Large intestine (tissue), 12 donors: ENCODE data around the gene ENTPD1. TPM values are rescaled to one million over a fixed set of nuclear protein-coding genes. Genes with fewer than 3 reads are reported as not detected.
"Not testable (repeated sequence)": the region's sequence is repeated elsewhere in the genome, so short reads cannot be mapped to it uniquely, and the experiment has no call there.

Source experiments
- DNase-seq, 2 donors: peaks; one replicate each; pipeline versions ENCODE4 v3.0.0 to v3.0.0-alpha.2; 2013
- H3K27ac ChIP-seq: one replicate; pipeline ENCODE4 v1.5.1; 2013; ENCODE audit warnings: low read length
- H3K27me3 ChIP-seq: 2 replicates; pipeline ENCODE4 v1.6.1; 2013; ENCODE audit warnings: low read length; ENCODE audit not compliant: control insufficient read depth, insufficient read depth
- H3K36me3 ChIP-seq: 2 replicates; pipeline ENCODE4 v1.6.1; 2013; ENCODE audit warnings: low read length; ENCODE audit not compliant: control insufficient read depth, insufficient read depth
- H3K4me1 ChIP-seq: one replicate; pipeline ENCODE4 v1.6.1; 2013; ENCODE audit warnings: low read length; ENCODE audit not compliant: control insufficient read depth, insufficient read depth
- H3K4me3 ChIP-seq: one replicate; pipeline ENCODE4 v1.5.1; 2013; ENCODE audit warnings: low read length
- H3K9me3 ChIP-seq: one replicate; pipeline ENCODE4 v1.6.1; 2013; ENCODE audit warnings: mild to moderate bottlenecking, low read depth, low read length, moderate library complexity; ENCODE audit not compliant: control insufficient read depth
- WGBS: methylation state at CpG from one replicate; pipeline ENCODE4 v1.1.5; 2013; ENCODE audit warnings: low lambda C conversion rate; ENCODE audit not compliant: insufficient coverage; 5-methylcytosine and 5-hydroxymethylcytosine counted together
- long read RNA-seq, 11 donors: transcript quantifications; one replicate each; lab custom pipeline, GENCODE V29; 2026
- polyA plus RNA-seq: library from polyadenylated mRNA; unstranded; fragments of 120-200 nt; gene quantifications from one replicate; pipeline ENCODE4 v1.2.1, GENCODE V29; 2013

ENTPD1 gene, protein sequence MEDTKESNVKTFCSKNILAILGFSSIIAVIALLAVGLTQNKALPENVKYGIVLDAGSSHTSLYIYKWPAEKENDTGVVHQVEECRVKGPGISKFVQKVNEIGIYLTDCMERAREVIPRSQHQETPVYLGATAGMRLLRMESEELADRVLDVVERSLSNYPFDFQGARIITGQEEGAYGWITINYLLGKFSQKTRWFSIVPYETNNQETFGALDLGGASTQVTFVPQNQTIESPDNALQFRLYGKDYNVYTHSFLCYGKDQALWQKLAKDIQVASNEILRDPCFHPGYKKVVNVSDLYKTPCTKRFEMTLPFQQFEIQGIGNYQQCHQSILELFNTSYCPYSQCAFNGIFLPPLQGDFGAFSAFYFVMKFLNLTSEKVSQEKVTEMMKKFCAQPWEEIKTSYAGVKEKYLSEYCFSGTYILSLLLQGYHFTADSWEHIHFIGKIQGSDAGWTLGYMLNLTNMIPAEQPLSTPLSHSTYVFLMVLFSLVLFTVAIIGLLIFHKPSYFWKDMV
- polyA plus RNA-seq: 21.3 TPM
- long read RNA-seq, donor 1, partial matches to known transcripts: 0 of 1 reads
- long read RNA-seq, donor 1, other reads (novel, unspliced or antisense): 0 of 1 reads
- long read RNA-seq, donor 2, partial matches to known transcripts: 10 of 15 reads
- long read RNA-seq, donor 2, other reads (novel, unspliced or antisense): 0 of 15 reads
- long read RNA-seq, donor 3: 0 reads
- long read RNA-seq, donor 4: 0 reads
- long read RNA-seq, donor 5, partial matches to known transcripts: 0 of 5 reads
- long read RNA-seq, donor 5, other reads (novel, unspliced or antisense): 0 of 5 reads
- long read RNA-seq, donor 6, full-length matches to known transcripts: 1 of 7 reads
- long read RNA-seq, donor 6, partial matches to known transcripts: 6 of 7 reads
- long read RNA-seq, donor 6, other reads (novel, unspliced or antisense): 0 of 7 reads
- long read RNA-seq, donor 7, partial matches to known transcripts: 10 of 11 reads
- long read RNA-seq, donor 7, other reads (novel, unspliced or antisense): 0 of 11 reads
- long read RNA-seq, donor 8, partial matches to known transcripts: 13 of 17 reads
- long read RNA-seq, donor 8, other reads (novel, unspliced or antisense): 0 of 17 reads
- long read RNA-seq, donor 9, partial matches to known transcripts: 0 of 3 reads
- long read RNA-seq, donor 9, other reads (novel, unspliced or antisense): 0 of 3 reads
- long read RNA-seq, donor 10, partial matches to known transcripts: 13 of 17 reads
- long read RNA-seq, donor 10, other reads (novel, unspliced or antisense): 0 of 17 reads
- long read RNA-seq, donor 11, partial matches to known transcripts: 0 of 5 reads
- long read RNA-seq, donor 11, other reads (novel, unspliced or antisense): 0 of 5 reads

GRCh38 chr10:95756041-95756761 lies at the start of gene ENTPD1:
Gene ENTPD1, plus strand, starts transcription at chr10:95756163. Its CDS starts 77 bp downstream, at chr10:95756240.
- H3K27ac ChIP-seq: peak within 1 kb of the TSS; percentile 49
- no peaks in the 10 kb centered on the region for H3K9me3 ChIP-seq
- H3K36me3 ChIP-seq: no peaks in the 10 kb centered on the region
- H3K4me1 ChIP-seq: no peaks in the 10 kb centered on the region
- 5% methylated on average over 4 of the region's 11 CpGs for WGBS
- DNase-seq: peak in 1 of 2 donors; percentile 24
- no peaks in the 10 kb centered on the region for H3K27me3 ChIP-seq
- H3K4me3 ChIP-seq: peak within 1 kb of the TSS; percentile 37

DNA sequence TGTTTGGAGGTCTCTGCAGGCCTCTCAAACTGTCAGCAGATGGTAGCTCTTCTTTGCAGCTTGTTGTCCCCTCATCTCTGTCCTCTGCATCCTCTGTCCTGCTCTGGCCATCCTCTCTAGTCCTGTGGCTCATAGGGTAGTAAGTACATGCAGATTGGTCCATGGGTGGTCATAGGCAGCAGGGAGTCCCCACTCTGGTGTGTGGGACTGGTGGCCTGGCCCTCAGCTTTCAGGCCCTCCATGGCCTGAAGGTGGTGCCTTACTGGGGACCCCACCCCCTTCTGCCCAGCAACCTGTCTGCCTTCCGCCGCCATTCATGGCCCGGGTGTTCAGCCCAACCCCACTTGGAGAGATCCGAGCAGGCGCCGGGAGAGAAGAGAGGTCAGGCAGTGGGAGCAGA lies 49.4 kb upstream of the ENTPD1 start:
- no peaks in the 10 kb centered on the region for H3K27me3 ChIP-seq
- no peak for DNase-seq
- H3K4me1 ChIP-seq: no peaks in the 10 kb centered on the region
- no peaks in the 10 kb centered on the region for H3K9me3 ChIP-seq
- no CpG with 5 or more reads among the region's 6 CpGs for WGBS
- H3K27ac ChIP-seq: no peak overlapping the region
- no peak overlapping the region for H3K4me3 ChIP-seq
- H3K36me3 ChIP-seq: no peaks in the 10 kb centered on the region

DNA sequence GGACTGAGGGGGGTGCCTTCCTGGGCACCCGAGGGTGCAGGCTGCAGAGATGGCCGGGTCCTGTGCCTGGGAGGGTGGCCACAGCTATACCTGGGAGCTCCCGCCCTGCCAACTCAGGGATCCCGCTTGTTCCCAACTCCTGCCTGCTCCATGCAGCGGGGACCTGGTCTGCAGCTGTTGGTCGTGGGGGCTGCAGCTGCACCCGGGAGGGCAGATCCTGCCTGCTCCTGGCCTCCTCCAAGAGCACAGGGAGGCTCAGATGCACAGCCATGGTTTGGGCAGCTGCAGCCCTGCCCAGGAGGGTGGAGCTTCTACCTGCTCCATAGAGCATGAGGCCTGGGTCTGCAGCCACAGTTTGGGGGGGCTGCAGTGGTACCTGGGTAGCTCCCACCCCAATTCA lies 49.0 kb upstream of the ENTPD1 start:
- Histone ChIP-seq H3K4me3 (no peak overlapping the region), H3K4me1 (no peaks in the 10 kb centered on the region), H3K36me3 (no peaks in the 10 kb centered on the region), H3K9me3 (no peaks in the 10 kb centered on the region), H3K27me3 (no peaks in the 10 kb centered on the region), H3K27ac (no peak overlapping the region)
- no peak for DNase-seq
- no CpG with 5 or more reads among the region's 7 CpGs for WGBS

DNA sequence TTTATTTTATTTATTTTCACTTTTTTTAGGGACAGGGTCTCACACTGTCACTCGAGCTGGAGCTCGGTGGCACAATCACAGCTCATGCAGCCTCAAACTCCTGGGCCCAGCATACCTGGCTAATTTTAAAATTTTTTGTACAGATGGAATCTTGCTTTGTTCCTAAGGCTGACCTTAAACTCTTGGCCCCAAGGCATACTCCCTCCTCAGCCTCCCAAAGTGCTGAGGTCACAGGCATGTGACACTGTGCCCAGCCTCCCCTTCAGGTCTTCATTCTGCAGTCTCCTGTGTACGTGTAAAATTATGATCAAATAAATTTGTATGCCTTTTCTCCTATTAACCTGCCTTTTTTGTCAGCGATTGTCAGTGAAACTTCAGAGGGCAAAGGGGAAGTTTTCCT lies 44.5 kb upstream of the ENTPD1 start:
- H3K9me3 ChIP-seq: no peaks in the 10 kb centered on the region
- no peak for DNase-seq
- H3K36me3 ChIP-seq: no peaks in the 10 kb centered on the region
- 87% methylated on average over 2 of the region's 4 CpGs for WGBS
- H3K27ac ChIP-seq: no peak overlapping the region
- no peak overlapping the region for H3K4me3 ChIP-seq
- no peaks in the 10 kb centered on the region for H3K27me3 ChIP-seq
- H3K4me1 ChIP-seq: no peaks in the 10 kb centered on the region

DNA sequence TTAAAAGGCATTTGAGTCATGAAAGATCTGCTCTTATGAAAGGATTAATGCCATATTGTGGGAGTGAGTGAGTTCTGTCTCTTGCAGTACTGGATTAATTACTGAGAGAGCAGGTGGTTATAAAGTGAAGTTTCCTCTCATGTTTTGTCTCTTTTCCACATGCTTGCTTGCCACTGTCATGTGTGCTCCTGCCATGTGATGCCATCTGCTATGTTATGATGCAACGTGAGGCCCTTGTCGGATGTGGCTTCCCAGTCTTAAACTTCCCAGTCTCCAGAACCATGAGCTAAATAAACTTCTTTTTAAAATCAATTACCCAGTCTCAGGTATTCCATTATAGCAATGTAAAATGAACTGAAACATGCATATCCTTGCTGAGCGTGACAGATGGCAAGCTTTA lies 39.5 kb upstream of the ENTPD1 start:
- no peaks in the 10 kb centered on the region for H3K27me3 ChIP-seq
- no peak overlapping the region for H3K4me3 ChIP-seq
- no peaks in the 10 kb centered on the region for H3K36me3 ChIP-seq
- WGBS: no CpG with 5 or more reads among the region's 3 CpGs
- H3K9me3 ChIP-seq: no peaks in the 10 kb centered on the region
- no peak overlapping the region for H3K27ac ChIP-seq
- no peaks in the 10 kb centered on the region for H3K4me1 ChIP-seq
- no peak for DNase-seq

DNA sequence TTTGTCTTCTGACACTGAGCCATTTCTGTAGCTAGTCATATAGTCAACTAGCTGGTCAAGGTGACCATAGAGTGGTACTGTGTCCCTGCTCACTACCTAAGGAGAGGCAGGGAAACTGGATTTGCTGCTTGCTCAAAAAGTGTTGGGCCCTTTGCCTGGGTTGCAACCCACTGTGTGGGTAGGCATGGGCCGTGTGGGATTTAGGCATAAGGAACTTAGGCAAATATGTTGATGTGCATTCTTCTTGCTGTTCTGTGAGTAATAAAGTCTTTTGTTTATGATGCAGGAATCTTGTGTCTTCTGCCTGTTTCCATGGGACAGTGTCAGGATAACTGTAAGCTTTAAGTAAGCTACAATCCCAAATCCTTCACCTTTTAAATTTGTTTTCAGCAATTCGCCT lies 39.1 kb upstream of the ENTPD1 start:
- H3K9me3 ChIP-seq: no peaks in the 10 kb centered on the region
- no peaks in the 10 kb centered on the region for H3K4me1 ChIP-seq
- DNase-seq: no peak
- H3K27ac ChIP-seq: no peak overlapping the region
- H3K27me3 ChIP-seq: no peaks in the 10 kb centered on the region
- no peak overlapping the region for H3K4me3 ChIP-seq
- no peaks in the 10 kb centered on the region for H3K36me3 ChIP-seq
- 60% methylated on average over 1 of the region's 2 CpGs for WGBS

DNA sequence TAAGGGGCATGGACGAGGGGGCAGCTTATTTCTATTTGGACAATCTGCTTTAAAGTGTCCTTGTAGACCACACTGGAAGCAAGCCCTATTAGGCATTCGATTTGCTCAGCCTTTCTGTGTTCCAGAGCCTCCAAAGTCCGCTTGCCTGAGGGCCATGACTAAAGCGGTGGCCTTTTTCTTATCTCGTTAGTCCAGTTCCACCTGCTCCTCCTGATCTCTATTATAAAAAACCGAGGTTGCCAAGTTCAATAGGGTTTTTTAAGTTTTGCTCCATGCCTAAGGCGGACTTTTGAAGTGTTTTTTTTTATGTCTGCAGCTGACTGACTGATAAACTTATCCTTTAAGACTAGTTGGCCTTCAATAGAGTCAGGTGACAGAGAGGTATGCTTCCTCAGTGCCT lies 35.2 kb upstream of the ENTPD1 start:
- H3K36me3 ChIP-seq, H3K4me1 ChIP-seq, H3K27ac ChIP-seq, H3K27me3 ChIP-seq, DNase-seq, H3K4me3 ChIP-seq, H3K9me3 ChIP-seq: not testable (repeated sequence)
- 49% methylated on average over 2 of the region's 7 CpGs for WGBS

DNA sequence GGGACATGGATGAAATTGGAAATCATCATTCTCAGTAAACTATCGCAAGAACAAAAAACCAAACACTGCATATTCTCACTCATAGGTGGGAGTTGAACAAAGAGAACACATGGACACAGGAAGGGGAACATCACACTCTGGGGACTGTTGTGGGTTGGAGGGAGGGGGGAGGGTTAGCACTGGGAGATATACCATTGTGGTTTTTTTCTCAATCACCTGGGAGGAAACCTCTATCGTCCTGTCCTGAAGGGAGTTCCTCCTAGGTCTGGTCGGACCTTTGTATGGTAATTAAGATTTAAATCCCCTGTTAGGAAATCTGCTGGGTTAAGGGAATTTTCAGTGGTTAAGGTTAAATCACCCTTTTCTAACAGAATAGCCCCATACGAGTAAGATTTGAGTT lies 33.5 kb upstream of the ENTPD1 start:
- H3K27me3 ChIP-seq, H3K9me3 ChIP-seq, H3K27ac ChIP-seq, H3K4me1 ChIP-seq, H3K4me3 ChIP-seq, H3K36me3 ChIP-seq, DNase-seq: not testable (repeated sequence)
- no CpG with 5 or more reads among the region's 4 CpGs for WGBS

- Histone ChIP-seq H3K36me3 (no peaks in the 10 kb centered on the region), H3K27ac (no peak overlapping the region), H3K9me3 (no peaks in the 10 kb centered on the region), H3K4me3 (no peak overlapping the region), H3K4me1 (no peaks in the 10 kb centered on the region), H3K27me3 (peaks cover 2% of the 10 kb centered on the region)
- no CpG with 5 or more reads among the region's 4 CpGs for WGBS
- DNase-seq: no peak
These were observed 27.4 kb upstream of the ENTPD1 start for GRCh38 chr10:95728526-95728925.
